Measurements from ENCODE around the gene MCC.

MCC gene

DNA sequence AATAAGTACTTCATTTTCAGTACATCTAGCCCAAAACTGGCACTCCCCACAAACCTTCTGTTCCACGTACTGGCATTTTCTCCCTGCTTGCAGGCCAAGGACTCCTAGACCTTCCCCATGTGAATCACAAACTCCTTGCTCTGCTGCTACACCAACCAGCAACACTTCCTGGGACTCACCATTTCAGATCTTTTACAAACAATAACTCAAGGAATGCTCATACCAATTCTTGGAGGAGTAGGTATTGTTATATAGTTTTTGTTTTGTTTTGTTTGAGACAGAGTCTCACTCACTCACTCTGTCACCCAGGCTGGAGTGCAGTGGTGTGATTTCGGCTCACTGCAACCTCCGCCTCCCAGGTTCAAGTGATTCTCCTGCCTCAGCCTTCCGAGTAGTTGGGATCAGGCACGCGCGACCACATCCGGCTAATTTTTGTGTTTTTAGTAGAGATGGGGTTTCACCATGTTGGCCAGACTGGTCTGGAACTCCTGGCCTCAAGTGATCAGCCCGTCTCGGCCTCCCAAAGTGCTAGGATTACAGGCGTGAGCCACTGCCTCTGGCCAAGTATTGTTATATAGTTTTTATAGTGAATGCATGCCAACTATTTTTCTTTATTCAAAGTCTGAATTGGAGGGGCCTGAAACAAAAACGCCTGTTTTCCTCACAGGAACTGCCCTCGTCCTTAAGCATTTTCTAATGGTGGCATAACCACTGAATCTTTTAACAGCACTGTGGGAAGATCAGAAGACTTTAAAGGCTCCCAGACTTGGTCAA, 264.2 kb downstream of the MCC start:
- DNase-seq (ENCODE audit: low spot score): no peak

DNA sequence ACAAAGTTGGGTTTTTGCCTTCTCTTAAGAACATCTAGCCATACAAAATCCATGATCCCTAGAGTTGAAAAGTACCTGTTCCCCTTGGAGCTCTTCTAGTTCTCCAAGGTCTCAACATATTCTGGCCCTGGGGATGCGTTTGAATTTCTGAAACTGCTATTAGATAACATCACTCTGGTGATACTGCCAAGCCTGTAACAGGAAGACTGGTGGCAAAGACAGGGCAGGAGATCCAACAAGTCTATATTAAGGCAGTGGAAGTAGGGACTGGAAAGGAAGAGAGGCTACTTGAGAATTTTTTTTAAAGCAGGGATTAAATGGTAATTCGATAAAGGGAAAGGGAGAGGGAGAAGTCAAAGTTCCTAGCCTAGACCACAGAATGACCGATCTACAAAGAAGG, 264.9 kb downstream of the MCC start:
- DNase-seq (ENCODE audit: low spot score): no peak

DNA sequence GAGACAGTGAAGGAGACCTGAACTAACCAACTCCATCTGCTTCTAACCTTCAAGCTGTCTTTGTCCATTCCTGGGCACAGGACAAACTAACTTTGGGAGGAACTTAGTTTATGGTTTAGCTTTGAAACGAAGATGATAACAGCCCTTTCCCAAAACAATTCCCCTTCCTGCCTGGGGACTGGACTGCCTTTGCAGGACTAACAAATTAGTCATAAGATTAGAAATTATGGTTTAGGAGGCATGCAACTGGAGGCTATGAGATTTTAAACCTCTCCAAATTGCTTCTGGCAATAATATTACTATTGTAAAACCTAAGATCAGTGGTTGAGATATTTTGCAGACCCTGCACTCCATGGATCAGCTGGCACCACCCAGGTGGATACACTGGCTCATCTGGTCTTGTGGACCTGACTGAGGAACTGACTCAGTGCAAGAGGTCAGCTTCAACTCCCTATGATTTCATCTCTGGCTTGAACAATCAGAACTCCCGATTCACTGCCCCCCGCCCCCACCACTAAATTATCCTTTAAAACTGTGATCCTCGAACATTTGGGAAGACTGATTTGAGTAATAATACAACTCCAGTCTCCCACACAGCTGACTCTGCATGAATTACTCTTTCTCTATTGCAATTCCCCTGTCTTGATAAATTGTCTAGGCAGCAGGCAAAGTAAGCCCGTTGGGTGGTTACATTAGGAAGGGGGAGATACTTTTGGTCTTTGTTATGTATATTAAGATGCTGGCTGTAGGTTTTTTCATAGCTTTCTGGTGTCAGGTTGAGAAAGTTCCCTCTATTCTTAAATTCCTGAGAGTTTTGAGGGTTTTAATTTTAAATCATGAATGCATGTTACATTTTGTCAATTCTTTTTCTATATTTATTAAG, 266.7 kb downstream of the MCC start:
- DNase-seq (ENCODE audit: low spot score): no peak

DNA sequence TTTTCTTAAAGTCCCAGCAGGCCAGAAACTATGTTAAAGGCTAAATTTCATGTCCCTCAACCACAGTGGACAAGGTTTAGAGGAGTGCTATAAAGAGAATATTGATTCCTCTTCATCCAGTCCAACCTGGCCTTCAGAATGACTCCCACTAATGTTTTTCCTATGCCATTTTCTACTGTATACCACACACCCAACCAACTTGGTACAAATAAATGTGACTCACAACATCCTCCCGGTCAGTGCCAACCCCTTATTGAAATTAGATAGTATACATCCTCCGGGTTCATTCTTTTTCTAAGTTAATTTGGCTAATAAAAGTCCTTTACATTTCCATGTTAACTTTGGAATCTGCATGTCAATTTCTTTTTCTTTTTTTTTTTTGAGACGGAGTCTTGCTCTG, 268.6 kb downstream of the MCC start:
- DNase-seq (ENCODE audit: low spot score): peak; percentile 28

DNA sequence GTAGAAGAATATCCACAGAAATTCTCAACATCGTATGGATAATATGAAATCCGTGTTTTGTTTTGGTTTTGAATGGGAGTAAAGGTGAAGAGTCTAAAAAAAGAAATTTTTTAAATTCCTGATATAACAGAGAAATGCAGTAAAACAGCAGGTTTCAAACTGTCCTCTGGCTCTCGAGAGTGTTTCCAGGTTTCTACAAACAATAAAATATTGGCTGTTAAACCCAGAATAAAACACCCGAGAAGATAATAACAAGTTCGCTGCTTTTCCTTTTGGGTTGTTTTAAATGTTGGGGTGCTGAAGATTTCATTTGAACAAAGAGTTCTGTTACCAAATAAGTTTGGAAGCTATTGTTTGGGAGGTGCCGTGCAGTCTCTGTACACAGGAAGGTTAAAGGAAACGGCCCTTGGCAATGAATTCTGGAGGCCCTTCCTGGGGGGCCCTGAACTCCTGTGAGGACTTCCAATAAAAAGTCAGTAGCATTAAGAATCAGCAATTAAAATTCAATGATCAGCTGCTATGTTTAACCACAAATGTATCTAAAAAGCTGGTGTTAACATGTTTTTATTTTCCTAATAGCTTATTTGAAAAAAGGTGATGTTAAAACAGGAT, 269.2 kb downstream of the MCC start:
- DNase-seq (ENCODE audit: low spot score): peak; percentile 33

DNA sequence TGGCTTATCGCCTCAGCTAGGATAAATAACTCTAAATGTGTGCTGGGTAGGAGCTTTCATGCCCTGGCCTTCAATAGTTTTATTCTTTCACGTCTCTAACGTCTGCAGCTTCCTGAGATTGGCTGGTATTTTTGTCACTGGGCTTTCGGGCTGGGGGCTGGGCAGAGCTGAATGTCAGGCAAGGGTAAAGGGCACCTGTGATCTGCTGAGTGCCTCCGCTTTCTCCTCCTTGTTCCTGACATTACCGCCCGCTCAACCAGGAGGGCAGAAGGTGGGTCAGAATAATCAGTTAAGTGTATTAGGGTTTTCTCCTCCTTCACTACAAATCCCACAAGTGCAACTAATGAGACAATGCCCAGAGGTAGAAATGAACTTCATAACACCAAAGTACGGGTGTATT, 270.1 kb downstream of the MCC start:
- no peak for DNase-seq (ENCODE audit: low spot score)

GRCh38 chr5:113217619-113218184, 270.6 kb downstream of the MCC start:
- DNase-seq (ENCODE audit: low spot score): no peak

GRCh38 chr5:113216545-113216944, 271.7 kb downstream of the MCC start:
- no peak for DNase-seq (ENCODE audit: low spot score)

GRCh38 chr5:113215401-113216060, 272.7 kb downstream of the MCC start:
- no peak for DNase-seq (ENCODE audit: low spot score)

DNA sequence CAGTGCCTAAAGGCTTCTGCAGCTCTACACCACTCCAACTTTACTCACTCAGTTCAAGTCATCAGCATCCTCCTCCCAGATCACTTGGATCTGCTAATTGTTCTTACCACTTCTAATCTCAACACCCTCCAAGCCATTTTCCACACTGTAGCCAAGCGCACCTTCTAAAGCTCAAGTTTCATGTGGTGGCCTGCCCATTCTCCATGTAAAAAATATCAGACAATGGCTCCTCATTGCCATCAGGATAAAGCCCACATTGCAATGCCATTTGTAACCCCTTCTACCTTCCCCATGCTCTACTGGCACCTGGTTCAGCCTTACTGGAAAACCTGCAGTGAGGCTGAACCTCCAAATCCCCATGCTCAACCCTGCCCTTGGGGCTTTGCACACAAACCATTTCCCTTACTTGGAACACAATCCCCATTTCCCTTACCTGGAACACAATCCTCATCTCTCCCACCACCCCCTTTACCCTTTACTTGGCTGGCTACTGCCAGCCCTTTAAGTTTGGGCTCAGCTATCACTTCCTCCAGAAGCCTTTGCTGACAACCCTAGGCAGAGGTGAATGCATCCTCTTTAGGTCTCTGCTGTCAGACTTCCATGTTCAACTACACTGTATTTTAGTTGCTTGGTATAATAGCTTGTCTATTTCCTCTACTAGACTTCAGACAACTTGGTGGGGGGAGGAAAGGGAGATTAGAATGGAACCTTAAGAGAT, 273.5 kb downstream of the MCC start:
- DNase-seq (ENCODE audit: low spot score): no peak

DNA sequence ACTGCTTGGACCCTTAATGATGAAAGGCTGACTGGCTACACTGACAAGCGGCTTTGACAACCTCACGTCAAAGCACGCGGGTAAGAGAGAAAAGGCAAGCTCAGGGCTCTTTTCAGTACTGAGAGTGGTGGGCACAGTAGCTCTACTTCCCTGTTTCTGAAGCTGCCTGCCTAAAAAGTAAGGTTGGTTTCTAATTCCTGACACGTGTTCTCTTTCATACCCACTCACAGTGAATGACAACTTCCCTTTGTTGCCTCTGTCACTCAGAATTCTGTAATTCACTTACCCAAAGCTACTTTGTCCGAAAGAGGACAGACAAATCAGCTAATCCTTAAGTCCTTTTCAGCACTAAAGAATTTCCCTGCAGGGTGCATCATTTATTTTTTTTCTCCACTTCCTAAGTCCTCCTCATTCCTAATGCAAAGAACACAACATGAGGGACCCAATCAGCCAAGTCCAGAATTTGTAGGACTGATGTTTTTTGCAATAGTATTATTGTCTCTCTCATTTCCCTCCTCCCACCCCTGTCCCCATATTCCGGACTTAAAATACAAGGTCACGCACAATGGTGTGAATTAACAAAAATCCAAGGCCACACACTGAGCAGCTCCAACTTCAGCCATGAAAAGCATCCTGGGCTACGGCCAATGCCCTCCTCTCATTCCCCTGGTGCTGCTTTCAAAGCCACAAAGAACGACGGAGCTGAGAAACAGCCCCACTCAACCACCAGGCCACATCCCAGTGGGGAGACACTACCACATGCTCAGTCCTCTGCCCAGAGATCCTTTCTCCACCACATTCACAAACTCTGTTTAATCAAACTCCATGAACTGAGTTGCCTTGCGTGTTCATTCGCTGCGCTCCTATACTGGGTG, 274.5 kb downstream of the MCC start:
- DNase-seq (ENCODE audit: low spot score): no peak

GRCh38 chr5:113212244-113212920, 275.9 kb downstream of the MCC start:
- no peak for DNase-seq (ENCODE audit: low spot score)

- no peak for DNase-seq (ENCODE audit: low spot score)
These were observed 278.8 kb downstream of the MCC start for GRCh38 chr5:113209498-113209897.

GRCh38 chr5:113205807-113206206, 282.4 kb downstream of the MCC start:
- peak; percentile 16 for DNase-seq (ENCODE audit: low spot score)

- no peak for DNase-seq (ENCODE audit: low spot score)
These were observed 282.9 kb downstream of the MCC start for GRCh38 chr5:113205323-113205722.

GRCh38 chr5:113204525-113205161, 283.6 kb downstream of the MCC start:
- DNase-seq (ENCODE audit: low spot score): no peak

DNA sequence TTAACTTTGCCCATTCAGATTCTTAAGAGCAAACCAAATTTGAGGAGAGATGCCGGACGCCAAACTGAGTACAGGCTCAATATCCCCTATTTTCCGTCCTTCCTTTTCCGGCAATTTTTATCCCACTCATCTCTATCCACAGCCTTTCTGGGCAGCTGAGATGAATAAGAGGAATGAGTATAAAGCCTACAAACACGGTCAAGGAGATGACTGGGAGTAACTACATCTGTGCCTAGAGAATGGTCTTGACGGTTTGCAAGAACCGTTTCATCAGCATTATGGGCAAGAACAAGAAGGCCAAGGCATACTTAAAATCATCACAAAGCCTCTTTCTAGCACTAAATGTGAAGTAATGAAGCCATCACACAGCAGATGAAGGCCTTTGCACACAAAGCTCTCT, 284.3 kb downstream of the MCC start:
- DNase-seq (ENCODE audit: low spot score): no peak

GRCh38 chr5:113202746-113203716, 285.2 kb downstream of the MCC start:
- DNase-seq (ENCODE audit: low spot score): no peak
